ENCODE results near the gene CYSTM1. TPM values are rescaled to one million over a fixed set of nuclear protein-coding genes. Genes with fewer than 3 reads are reported as not detected.

The CYSTM1 gene
- total and polyA plus RNA-seq, 7 donors: 193 to 601 (median 297) TPM

DNA sequence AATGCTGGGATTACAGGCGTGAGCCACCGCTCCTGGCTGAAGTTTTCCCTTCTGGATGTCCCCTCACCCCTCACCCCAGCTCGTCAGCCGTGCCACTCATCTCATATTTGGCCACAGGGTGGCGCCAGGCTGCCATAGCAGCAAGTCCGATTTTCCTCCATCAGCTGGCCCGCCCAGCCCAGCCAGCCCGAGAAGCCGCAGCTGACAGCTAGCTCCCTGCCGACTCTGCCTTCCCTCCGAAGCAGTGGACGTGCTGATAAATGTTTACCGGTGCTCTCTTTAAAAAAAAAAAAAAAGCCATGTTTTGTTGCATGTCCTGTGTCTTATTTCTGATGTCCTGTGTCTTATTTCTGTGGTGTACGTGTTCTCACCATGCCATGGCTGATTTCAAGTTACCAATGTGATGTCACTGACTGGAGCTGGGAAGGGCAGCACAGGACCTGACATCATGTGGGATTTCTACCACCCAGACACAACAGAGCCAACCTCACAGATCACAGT is 69.6 kb downstream of the CYSTM1 start:
- Histone ChIP-seq H3K9me3 (no peaks in the 10 kb centered on the region), H3K27me3 (ENCODE audit: insufficient read depth in 3 of 3, low read length in 2 of 3) (no peaks in the 10 kb centered on the region), H3K27ac (peak overlapping the region; percentile 88), H3K36me3 (ENCODE audit: insufficient read depth in 1 of 2, low read depth in 1 of 2) (peaks cover 0 to 21% of the 10 kb centered on the region in 2 donors), H3K4me1 (peaks cover 87% of the 10 kb centered on the region), H3K4me3 (no peak overlapping the region)
- 5 to 9% (median 8%) methylated on average over 13 to 14 of the region's 14 CpGs for WGBS, 3 donors
- peak; percentile 91 to 95 for DNase-seq
- ATAC-seq: peak; percentile 54 to 64 (median 58)
- TF ChIP-seq, protein P1, sequence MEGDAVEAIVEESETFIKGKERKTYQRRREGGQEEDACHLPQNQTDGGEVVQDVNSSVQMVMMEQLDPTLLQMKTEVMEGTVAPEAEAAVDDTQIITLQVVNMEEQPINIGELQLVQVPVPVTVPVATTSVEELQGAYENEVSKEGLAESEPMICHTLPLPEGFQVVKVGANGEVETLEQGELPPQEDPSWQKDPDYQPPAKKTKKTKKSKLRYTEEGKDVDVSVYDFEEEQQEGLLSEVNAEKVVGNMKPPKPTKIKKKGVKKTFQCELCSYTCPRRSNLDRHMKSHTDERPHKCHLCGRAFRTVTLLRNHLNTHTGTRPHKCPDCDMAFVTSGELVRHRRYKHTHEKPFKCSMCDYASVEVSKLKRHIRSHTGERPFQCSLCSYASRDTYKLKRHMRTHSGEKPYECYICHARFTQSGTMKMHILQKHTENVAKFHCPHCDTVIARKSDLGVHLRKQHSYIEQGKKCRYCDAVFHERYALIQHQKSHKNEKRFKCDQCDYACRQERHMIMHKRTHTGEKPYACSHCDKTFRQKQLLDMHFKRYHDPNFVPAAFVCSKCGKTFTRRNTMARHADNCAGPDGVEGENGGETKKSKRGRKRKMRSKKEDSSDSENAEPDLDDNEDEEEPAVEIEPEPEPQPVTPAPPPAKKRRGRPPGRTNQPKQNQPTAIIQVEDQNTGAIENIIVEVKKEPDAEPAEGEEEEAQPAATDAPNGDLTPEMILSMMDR (IDR thresholded peaks at IDR 0.05): peak; percentile 92
- intact Hi-C loops (cut with DNase I): loop anchor here (1.0 to 10.0 kb wide), 6 partner anchors 50 to 323 kb away; partner anchors contain the start of gene HBEGF (in 1 of the 2)

DNA sequence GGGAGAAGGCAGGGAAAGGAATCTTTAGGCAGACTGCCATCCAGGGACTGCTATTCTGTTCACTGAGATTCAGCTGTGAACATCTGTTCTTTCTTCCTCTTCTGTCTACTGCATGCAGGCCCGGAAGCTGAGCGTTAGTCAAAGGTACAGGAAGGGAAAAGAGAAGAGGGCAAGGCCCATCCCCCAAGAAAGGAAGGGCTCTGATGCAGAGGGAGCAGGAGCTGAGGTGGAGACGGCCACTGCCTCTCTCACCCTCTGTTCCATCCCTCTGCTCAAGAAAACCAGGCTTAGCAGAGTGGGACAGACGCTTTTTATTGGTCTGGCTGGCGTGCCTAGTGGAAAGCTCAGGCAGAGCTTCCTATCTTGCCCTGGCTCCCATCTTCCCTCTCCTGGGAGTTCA is 70.4 kb downstream of the CYSTM1 start:
- no peak for DNase-seq
- peak overlapping the region; percentile 88 for H3K27ac ChIP-seq
- no peaks in the 10 kb centered on the region for H3K9me3 ChIP-seq
- no peak for ATAC-seq
- H3K4me1 ChIP-seq: peaks cover 83% of the 10 kb centered on the region
- 64 to 66% (median 65%) methylated on average over 5 of the region's 5 CpGs for WGBS, 3 donors
- no peaks in the 10 kb centered on the region for H3K27me3 ChIP-seq (ENCODE audit: insufficient read depth in 3 of 3, low read length in 2 of 3)
- TF ChIP-seq, protein P1 (IDR thresholded peaks at IDR 0.05): no peak
- peaks cover 0 to 28% of the 10 kb centered on the region in 2 donors for H3K36me3 ChIP-seq (ENCODE audit: insufficient read depth in 1 of 2, low read depth in 1 of 2)
- intact Hi-C loops (cut with DNase I): loop anchor here in 1 of 2 donors (2.0 to 10.0 kb wide), 2 partner anchors 49 to 111 kb away; no protein-coding TSS in a partner anchor
- no peak overlapping the region for H3K4me3 ChIP-seq

DNA sequence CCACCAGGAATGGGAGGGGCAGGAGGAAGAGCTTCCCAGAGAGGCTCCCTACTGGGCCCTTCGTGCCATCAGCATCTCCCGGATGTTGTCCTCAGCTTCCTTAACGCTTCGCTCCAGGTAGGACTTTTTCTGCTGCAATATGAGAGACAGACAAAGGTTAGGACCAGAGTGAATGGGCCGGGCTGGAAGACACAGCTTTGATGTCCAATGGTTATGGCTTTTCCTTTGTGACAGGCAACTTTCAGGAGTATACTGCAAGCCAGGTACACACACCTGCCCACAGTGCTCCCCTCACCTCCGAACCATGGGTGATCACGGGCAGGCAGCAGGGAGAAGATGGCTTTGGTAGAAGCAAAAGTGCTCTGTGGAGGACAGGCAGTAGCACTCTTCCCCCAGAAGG is 70.9 kb downstream of the CYSTM1 start:
- no peak for DNase-seq
- Histone ChIP-seq H3K4me1 (peaks cover 83% of the 10 kb centered on the region), H3K4me3 (no peak overlapping the region), H3K27me3 (ENCODE audit: insufficient read depth in 3 of 3, low read length in 2 of 3) (no peaks in the 10 kb centered on the region), H3K27ac (peak overlapping the region; percentile 88), H3K36me3 (ENCODE audit: insufficient read depth in 1 of 2, low read depth in 1 of 2) (peaks cover 0 to 30% of the 10 kb centered on the region in 2 donors), H3K9me3 (no peaks in the 10 kb centered on the region)
- no peak for ATAC-seq
- intact Hi-C loops (cut with DNase I): loop anchor here in 1 of 2 donors (2.0 to 10.0 kb wide), 2 partner anchors 49 to 111 kb away; no protein-coding TSS in a partner anchor
- TF ChIP-seq, protein P1 (IDR thresholded peaks at IDR 0.05): no peak
- WGBS, 3 donors: 79 to 81% (median 81%) methylated on average over 7 of the region's 7 CpGs

DNA sequence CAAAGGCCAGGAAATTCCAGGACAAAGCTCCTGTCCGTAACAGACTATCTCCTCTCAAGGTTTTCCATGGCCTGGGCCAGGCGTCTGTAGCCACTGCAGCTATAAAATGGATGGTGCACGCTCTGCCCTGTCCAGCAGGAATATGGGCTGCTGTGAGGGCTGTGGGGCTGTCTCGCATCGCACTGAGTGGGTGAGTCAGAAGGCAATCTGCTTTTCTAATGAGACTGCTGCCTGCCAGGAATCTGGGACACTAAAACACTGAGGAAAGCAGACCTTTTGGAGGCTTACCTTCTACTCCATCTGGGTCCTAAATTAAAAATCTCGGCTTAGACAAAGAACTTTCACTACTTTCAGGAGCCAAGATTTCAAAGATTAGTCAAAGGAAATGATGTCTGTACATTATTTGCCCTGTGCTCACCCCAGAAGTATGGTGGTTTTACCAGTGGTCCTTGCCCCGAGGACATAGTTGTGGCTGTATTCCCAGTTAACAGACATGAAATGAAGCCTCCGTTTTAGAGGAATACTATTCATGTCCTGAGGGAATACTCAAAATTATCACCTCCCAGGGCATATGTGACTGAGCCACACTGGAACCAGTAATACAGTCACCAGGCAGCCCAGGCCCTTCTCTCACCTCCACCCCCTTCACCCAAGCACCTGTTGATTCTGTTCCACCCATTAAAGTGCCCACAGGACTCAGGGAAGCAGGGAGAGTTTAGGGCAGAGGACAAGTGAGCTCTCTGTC is 71.6 kb downstream of the CYSTM1 start:
- Histone ChIP-seq H3K9me3 (no peaks in the 10 kb centered on the region), H3K4me1 (peaks cover 83% of the 10 kb centered on the region), H3K27ac (peak overlapping the region; percentile 88), H3K27me3 (ENCODE audit: insufficient read depth in 3 of 3, low read length in 2 of 3) (no peaks in the 10 kb centered on the region), H3K4me3 (no peak overlapping the region), H3K36me3 (ENCODE audit: insufficient read depth in 1 of 2, low read depth in 1 of 2) (peaks cover 0 to 31% of the 10 kb centered on the region in 2 donors)
- TF ChIP-seq, protein P1 (IDR thresholded peaks at IDR 0.05): no peak
- 13 to 22% (median 18%) methylated on average over 8 of the region's 8 CpGs for WGBS, 3 donors
- DNase-seq: peak; percentile 52 to 72
- peak; percentile 21 to 45 (median 38) for ATAC-seq
- intact Hi-C loops (cut with DNase I): loop anchor here in 1 of 2 donors (10.0 kb wide), 1 partner anchor 48 kb away; no protein-coding TSS in a partner anchor
